COLO668 (cell line): Measurements from ENCODE around the gene SLC66A2.

Experiments used
- DNase-seq: peaks from one replicate; lab custom pipeline; 2025; ENCODE audit not compliant: unreplicated experiment; lab: John Stamatoyannopoulos, UW

Gene SLC66A2

DNA sequence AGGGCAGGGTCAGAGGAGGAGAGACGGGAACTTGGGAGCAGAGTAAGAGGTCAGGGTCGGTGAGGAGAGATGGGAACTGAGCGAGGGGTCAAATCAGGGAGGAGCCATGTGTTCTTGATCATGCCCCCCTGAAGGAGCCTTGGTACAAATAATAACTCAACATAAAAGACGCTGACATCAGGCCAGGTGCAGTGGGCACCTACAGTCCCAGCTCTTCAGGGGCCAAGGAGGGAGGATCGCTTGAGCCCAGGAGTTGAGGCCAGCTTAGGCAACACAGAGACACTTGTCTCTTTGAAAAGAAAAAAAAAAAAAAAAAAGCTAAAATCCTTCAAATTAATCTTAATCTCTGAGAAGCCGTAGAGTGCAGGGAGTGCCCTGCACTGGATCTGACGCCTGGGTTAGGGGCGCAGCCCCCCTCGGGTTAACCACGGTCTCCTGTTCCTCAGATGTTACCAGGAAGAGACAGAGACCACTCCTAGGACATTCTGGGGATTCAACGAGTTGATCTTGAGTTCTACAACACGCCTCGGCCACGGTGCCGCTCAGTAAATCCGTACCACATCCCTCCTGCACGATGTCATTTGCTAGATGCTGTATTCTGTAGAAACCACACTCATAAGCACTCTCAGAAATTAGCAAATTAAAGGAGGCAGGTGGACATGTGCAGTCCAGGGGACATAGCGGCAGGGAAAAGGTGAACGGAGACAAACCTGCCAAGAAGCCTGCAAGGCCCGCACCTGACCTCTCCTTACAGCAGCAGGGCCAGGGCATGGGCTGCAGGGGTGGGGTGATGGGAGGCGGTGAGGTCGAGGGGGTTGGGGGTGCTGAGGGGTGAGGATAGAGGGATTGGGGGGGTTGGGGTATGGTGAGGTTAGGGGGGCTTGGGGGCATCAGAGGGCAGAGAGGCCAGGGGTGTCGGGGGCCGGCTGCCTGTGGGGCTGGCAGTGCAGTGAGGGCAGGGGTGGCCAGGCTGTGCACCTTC lies 29.2 kb downstream of the SLC66A2 start:
- DNase-seq = no peak

DNA sequence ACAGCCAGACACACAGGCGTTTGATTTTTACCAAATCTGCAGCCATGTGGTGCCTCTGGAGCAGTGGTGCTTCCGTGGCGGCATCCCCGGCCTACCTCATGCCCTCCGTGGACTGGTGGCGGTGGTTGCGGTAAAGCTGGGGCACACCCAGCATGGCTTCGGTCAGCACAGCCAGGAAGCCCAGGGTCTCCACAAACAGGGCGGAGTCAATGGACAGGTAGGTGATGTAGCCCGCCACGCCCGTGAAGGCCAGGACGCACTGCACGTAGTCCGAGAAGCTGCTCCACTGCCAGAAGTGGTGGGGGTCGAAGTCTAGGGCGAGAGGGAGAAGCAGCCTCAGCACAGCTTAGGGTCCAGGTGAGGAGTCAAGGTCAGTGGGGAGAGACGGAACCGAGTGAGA lies 32.4 kb downstream of the SLC66A2 start:
- DNase-seq = no peak

DNA sequence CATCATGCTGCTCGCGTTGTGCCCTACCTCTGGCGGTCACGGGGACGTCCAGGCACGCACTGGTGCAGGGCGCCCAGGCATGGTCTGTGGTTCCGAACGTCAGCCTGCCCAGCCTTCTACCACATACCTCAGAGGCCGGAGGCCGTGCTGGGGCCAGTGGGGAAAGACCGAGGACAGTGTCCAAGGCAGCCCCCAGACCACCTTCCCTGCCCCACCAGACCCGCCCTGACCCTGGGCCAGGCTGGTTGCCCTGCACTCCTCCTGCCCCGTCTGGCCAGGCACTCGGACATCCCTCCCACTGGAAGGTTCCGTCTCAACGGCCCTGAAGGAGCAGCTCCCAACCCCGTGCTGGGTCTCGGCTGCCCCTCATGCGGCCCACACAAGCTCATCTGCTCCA lies 32.8 kb downstream of the SLC66A2 start:
- no peak for DNase-seq

DNA sequence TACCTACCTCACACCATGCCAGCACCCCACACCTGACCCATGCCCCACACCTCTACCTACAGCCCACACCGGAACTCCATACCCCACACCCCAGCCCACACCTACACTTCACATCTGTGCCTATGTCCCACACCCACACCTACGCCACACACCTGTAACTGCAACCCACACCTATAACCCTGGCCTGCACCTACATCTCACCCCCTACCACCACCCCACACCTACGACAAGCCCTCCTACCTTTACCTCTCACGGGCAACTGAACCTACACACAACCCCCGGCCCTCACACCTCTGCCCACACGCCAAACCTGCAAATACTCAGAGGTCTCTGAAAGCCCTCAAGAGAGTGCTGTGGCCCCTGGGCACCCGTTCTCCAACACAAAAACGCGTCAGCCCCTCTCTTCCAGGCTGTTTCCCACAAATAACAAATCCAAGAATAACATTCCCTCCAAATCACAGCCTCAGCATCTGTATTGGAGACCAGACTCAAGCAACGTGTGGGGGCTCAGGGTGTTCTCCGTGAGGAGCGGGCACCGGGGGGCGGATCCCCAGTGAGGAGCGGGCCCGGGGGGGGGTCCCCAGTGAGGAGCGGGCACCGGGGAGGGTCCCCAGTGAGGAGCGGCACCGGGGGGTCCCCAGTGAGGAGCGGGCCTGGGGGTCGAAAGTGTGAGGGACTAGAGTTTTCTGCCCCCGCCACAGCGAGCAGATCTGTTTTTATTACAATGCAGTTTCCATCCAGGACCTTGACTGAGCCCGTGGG lies 33.4 kb downstream of the SLC66A2 start:
- DNase-seq = no peak

GRCh38 chr18:79917169-79917852 lies 34.1 kb downstream of the SLC66A2 start:
- DNase-seq = no peak

- DNase-seq = no peak
Measured at GRCh38 chr18:79916546-79917168, 34.8 kb downstream of the SLC66A2 start.

DNA sequence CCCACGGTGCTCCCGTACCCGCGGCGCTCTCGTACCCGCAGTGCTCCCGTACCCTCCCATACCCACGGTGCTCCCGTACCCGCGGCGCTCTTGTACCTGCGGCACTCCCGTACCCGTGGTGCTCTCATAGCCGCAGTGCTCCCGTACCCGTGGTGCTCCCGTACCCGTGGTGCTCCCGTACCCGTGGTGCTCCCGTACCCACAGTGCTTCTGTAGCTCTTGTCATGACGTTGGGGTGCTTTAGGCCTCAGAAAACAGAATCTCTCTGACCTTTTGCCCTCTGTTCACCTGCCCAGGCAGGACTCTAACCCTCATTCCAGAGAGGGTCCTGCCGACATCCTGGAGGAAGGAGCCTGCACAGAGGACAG lies 35.3 kb downstream of the SLC66A2 start:
- no peak for DNase-seq

DNA sequence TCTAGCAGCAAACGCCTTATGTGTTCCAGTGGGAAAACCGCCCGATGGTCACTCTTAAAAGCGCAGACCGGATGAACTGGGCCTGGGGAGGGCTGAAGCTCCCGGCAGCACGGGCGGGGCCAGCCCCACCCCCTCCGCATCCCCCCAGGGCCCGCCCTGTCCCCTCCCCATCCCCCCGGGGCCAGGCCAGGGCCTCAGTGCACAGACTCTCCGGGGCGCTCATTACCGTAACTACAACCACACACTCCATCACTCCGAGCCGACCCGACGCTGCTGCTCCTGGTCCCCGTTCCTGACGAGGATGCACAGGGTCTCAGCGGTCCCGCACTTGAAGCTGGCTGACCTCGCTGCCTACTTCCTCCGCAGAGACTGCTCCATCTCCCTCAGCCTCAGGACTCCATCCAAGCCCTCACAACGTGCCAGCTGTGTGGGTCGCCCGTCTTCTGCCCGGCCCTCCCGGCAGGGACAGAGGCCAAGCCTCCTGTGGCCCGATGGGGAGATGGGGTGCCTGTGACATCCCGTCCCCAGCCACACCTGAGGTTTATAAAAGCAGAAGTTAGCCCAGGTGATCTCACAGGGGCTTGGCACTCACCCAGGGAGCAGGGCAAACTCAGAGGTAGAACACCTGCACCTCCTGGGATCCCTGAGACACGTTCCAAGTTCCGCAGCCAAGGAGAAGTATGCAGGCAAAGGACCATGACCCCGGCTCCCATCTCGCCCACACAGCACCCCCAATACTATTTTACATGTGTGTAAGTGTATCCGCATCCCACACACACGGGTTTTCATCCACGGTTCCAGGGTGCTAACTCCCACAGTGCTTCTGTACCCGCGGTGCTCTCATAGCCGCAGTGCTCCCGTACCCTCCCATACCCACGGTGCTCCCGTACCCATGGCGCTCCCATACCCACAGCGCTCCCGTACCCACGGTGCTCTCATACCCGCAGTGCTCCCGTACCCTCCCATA lies 36.0 kb downstream of the SLC66A2 start:
- no peak for DNase-seq

DNA sequence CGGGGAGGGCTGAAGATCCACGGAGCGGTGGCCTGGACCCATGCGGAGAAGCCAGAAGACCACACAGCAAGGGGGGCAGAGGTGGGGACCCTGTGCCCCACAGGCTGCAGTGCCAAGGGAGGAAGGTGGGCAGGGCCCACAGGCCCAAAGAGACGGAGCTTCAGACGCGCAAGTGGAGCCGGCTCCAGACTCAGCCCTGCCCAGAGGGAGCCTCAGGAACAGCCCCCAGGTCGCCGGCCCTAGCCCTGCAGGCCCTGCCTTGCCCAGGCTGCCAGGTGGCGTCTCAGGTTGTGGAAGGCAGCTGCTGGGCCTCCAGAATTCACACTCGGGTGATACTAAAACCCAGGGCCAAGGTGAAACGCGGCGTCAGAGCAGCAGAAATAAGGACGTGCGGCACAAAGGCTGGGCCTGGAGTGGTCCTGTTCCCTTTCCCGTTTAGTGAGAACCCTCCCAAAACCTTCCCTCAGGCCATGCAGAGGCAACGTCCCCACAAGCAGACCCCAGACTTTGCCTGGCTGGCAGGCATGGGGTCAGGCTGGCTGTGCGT lies 36.8 kb downstream of the SLC66A2 start:
- no peak for DNase-seq

GRCh38 chr18:79912994-79913831 lies 38.2 kb downstream of the SLC66A2 start:
- DNase-seq = no peak

- DNase-seq = no peak
Measured at GRCh38 chr18:79912409-79912991, 39.0 kb downstream of the SLC66A2 start.

DNA sequence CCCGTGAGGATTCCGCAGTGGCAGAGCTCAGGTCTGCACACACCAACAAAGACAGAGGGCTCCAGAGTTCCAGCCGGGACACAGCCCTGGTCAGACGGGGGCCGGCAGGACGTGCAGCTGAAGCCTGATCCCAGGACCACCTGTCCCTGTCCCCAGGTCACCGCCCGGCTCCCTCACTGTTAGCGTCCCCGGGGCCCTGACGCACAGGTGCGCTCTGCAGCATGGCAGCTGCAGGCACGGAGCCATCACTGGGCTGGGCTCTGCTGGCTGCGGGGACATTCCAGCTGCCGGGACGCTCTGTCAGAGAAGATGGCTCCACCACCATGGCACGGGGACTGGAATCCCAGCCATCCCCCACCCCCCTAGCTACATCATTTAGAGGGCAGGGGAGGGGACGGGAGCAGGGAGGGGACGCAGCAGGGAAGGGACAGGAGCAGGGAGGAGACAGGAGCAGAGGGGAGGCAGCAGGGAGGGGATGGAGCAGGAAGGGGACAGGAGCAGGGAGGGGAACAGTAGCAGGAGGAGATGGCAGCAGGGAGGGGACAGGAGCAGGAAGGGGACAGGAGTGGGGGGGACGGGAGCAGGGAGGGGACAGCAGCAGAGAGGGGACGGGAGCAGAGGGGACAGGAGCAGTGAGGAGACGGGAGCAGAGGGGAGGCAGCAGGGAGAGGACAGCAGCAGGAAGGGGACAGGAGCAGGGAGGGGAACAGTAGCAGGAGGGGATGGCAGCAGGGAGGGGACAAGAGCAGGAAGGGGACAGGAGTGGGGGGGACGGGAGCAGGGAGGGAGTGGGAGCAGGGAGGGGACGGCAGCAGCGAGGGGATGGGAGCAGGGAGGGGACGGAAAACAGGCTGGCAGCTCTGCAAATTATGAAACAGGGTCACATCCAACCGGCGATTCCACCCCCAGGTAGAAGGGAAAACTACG lies 39.8 kb downstream of the SLC66A2 start:
- no peak for DNase-seq

DNA sequence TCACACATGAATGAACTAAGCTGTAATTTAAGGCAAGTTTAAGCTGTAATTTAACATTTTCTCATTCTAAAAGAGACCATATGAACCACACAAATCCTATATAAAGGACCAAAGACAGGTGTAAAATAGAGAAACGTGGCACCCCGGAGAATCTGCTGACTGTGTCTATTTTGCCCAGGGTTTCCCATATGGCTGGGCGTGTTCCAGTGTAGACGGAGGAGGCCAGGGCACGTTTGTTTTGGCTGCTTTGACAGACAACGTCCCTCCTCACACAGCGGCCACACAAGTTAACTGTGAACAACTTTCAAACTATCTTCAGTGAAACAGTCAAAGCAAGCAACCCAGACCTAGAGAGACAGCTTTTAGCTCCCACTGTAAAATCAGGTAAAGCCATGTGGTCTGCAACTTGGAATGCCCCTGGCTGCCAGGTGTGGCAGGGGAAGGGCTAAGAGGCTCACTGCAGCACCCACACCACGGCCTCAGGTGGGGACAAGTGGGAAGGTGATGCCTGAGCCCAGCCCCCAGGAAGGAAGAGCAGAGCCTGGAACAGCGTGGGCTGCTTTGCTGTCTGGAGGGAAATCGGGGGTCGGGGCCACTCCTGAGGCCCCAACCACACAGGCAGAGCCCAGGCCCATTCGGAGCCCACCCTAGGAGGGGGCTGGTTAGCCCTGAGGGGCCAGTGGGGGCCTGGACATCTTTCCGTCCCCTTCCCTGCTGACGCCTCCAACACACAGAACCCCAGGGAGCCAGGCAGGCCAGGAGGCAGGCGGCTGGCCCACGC lies 40.7 kb downstream of the SLC66A2 start:
- no peak for DNase-seq

- DNase-seq = no peak
Measured at GRCh38 chr18:79906706-79907105, 44.7 kb downstream of the SLC66A2 start.

GRCh38 chr18:79905993-79906392 lies 45.5 kb downstream of the SLC66A2 start:
- no peak for DNase-seq

DNA sequence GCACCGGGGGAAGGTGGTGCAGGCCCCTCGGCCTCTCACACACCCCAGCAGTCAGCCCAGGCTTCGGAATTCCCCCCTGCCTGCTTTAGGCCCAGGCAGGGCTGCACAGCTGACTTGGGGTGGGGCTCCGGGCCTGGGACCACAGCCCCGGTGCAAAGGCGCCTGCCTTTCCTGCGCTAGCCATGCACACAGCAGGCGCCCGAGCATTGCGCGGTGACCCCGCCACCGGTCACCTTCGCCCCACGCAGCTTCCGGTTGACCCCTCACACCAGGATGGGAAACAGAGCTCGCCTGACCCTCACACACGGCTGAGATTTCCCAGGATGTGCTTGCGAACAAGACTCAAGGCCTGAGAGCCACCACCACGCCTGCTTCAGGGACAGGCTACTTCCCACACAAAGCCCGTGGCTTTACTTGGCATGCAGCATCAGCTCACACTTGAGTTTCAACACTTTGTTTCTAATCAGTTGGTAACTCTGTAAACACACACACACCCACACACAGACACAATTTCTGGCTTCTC lies 46.0 kb downstream of the SLC66A2 start:
- no peak for DNase-seq
